K562 (cell line): ENCODE data around the gene C2orf81. TPM values are rescaled to one million over a fixed set of nuclear protein-coding genes. Genes with fewer than 3 reads are reported as not detected.
A peak's percentile ranks its signal among the peaks of the same experiment; 100 is the strongest.

Source experiments
- C11orf30 ChIP-seq: fragments of 450-650 bp; IDR thresholded peaks from 2 replicates; pipeline ENCODE4 v1.6.1; 2016; ENCODE audit warnings: low read depth, mild to moderate bottlenecking
- CEBPG ChIP-seq, 3 experiments: fragments of 200-800 bp in 1 of 3; sonication (Bioruptor generic) in 1 of 3; sonication (generic) in 1 of 3; formaldehyde crosslinking in 1 of 3; IDR thresholded peaks in 2 of 3; conservative IDR thresholded peaks in 1 of 3; 2 replicates each; pipeline versions ENCODE4 v1.6.1 to v1.8.0; 2016 to 2022; ENCODE audit warnings: missing compliant biosample characterization in 2 of 3, missing genetic modification characterization in 2 of 3, mild to moderate bottlenecking in 1 of 3, missing genetic modification reagents in 1 of 3
- CREM ChIP-seq: IDR thresholded peaks from 2 replicates; pipeline ENCODE4 v1.6.1; 2014; ENCODE audit warnings: antibody characterized with exemption, low read depth
- ESRRA ChIP-seq: fragments of 450-650 bp; IDR thresholded peaks from 2 replicates; pipeline ENCODE4 v1.6.1; 2014; ENCODE audit warnings: low read depth, mild to moderate bottlenecking, moderate library complexity, borderline replicate concordance
- ETV6 ChIP-seq, 3 experiments: fragments of 150-350 bp in 1 of 3; sonication (generic) in 1 of 3; formaldehyde crosslinking in 1 of 3; IDR thresholded peaks; 2 replicates each; pipeline versions ENCODE4 v1.6.1 to v1.8.0; 2014 to 2022; ENCODE audit warnings: borderline replicate concordance in 2 of 3, low read depth in 2 of 3, antibody characterized with exemption in 1 of 3, low read length in 1 of 3, mild to moderate bottlenecking in 1 of 3, missing genetic modification reagents in 1 of 3
- HNRNPLL ChIP-seq: fragments of 200-400 bp; formaldehyde crosslinking; IDR thresholded peaks from 2 replicates; pipeline ENCODE4 v1.6.1; 2017; ENCODE audit warnings: low read length, low read depth, mild to moderate bottlenecking; ENCODE audit not compliant: poor library complexity, severe bottlenecking
- MBD2 ChIP-seq: sonication (generic); IDR thresholded peaks from 2 replicates; pipeline ENCODE4 v1.6.1; 2016; ENCODE audit warnings: low read depth, borderline replicate concordance
- MXI1 ChIP-seq: IDR thresholded peaks from 2 replicates; pipeline ENCODE4 v1.6.1; 2011; ENCODE audit warnings: low read depth, mild to moderate bottlenecking, improper control_type of control experiment, low read length
- SP2 ChIP-seq: IDR thresholded peaks from 2 replicates; pipeline ENCODE4 v1.6.1; 2011; ENCODE audit warnings: mild to moderate bottlenecking, low read depth, low read length, moderate library complexity; ENCODE audit not compliant: poor library complexity, severe bottlenecking; ENCODE audit errors: extremely low read depth
- TCF7L2 ChIP-seq: fragments of 150-350 bp; IDR thresholded peaks from 2 replicates; pipeline ENCODE4 v1.6.1; 2016; ENCODE audit warnings: low read depth, mild to moderate bottlenecking, low read length, moderate library complexity
- XRCC5 ChIP-seq: fragments of 200-400 bp; formaldehyde crosslinking; IDR thresholded peaks from 2 replicates; pipeline ENCODE4 v1.6.1; 2017; ENCODE audit warnings: low read depth, mild to moderate bottlenecking, low read length
- ZBTB1 ChIP-seq: sonication (generic); formaldehyde crosslinking; IDR thresholded peaks from 2 replicates; pipeline ENCODE4 v1.8.1; 2023; ENCODE audit warnings: missing genetic modification reagents, low read depth, mild to moderate bottlenecking, borderline replicate concordance
- ZC3H8 ChIP-seq: fragments of 450-650 bp; IDR thresholded peaks from 2 replicates; pipeline ENCODE4 v1.6.1; 2017
- ZFP36 ChIP-seq: fragments of 150-350 bp; IDR thresholded peaks from 2 replicates; pipeline ENCODE4 v1.6.1; 2018; ENCODE audit warnings: low read length, low read depth; ENCODE audit not compliant: partially characterized antibody
- polyA plus RNA-seq, 8 experiments: library from polyadenylated mRNA; depleted of rRNA in 4 of 8; stranded (reverse) in 5 of 8; unstranded in 3 of 8; fragments of >200 nt; fragmentation: Nextera tagmentation in 2 of 8; fragmentation: Illumina TruSeq in 1 of 8; extraction: Ambion mirVana in 2 of 8; extraction: Trizol in 1 of 8; gene quantifications; 2 replicates each; pipeline versions ENCODE4 v1.2.1 to v1.2.3, GENCODE V29; 2011 to 2014; ENCODE audit warnings: inconsistent platforms in 1 of 8, missing spikeins in 1 of 8
- total RNA-seq, 7 experiments: library from RNA; depleted of rRNA in 6 of 7; stranded (reverse); fragments of >200 nt in 6 of 7; fragmentation: Illumina TruSeq in 2 of 7; extraction: Trizol in 2 of 7; gene quantifications; 2 replicates each; pipeline versions ENCODE4 v1.2.1 to v1.2.3, GENCODE V29; 2011 to 2021; ENCODE audit warnings: low replicate concordance in 1 of 7
- TF ChIP-seq, protein P1 (sequence below): sonication (generic); formaldehyde crosslinking; IDR thresholded peaks from 2 replicates; pipeline ENCODE4 v1.8.1; 2023; ENCODE audit warnings: mild to moderate bottlenecking, missing genetic modification reagents
- TF ChIP-seq, protein P2 (sequence below): sonication (generic); formaldehyde crosslinking; IDR thresholded peaks from 2 replicates; pipeline ENCODE4 v1.8.1; 2023; ENCODE audit warnings: mild to moderate bottlenecking, missing genetic modification reagents
- TF ChIP-seq, protein P3 (sequence below): sonication (generic); formaldehyde crosslinking; IDR thresholded peaks from 2 replicates; pipeline ENCODE4 v1.4.0; 2020; ENCODE audit warnings: mild to moderate bottlenecking, missing genetic modification reagents

The C2orf81 gene
- total and polyA plus RNA-seq, 9 of the 15 experiments (the other 6 are each of a cell fraction or from before 2014, with no cell fraction given): 0.06 TPM; not detected in 8

DNA sequence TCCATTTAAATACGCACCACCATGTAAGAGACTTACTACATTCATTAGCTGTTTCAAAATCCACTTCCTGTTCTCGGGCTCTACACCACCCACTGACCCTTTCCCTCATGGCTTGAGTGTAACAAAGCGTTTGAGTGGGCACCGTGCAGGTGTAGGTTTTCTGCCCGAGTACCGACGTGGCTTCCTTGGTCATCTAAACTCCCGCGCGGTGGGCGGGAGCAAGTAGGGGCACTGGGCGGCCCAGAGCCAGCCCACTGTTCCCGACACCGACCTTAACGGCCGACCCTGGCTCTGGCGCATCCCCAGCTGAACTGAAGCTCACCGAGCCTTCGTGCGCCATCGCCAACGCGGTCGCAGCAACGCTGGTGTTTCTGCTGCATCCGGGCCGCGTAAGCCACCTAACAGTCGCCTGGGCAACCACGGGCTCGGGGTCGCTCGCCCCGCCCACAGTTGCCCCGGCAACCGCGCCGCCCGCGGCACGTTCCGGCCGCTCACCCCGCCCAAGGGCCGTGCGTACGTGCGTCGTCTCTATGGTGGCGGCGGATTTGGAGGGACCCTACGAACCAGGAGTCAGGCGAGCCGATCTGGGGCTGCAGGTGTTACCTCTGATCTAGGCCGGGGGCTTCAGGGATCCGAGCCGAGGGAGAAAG lies at the start of gene C2orf81, which contains the start of gene WDR54 (continued):
- TF ChIP-seq ETV6 (IDR thresholded peaks at IDR 0.05; ENCODE audit: borderline replicate concordance in 1 of 2, low read depth in 2 of 2, low read length in 1 of 2) (no peak), ETV6 (CRISPR knock-in tag; IDR thresholded peaks at IDR 0.05; ENCODE audit: borderline replicate concordance) (no peak), XRCC5 (0 out of 2 replicates have a peak, but pooled peaks have one; percentile 11), C11orf30 (no peak), ZBTB1 (no peak; the same call in 1 of the 2 replicates), CEBPG (CRISPR knock-in tag; IDR thresholded peaks at IDR 0.05) (no peak), CEBPG (tag; conservative IDR thresholded peaks at IDR 0.05 in 1 of 2, IDR thresholded peaks at IDR 0.05 in 1 of 2) (no peak), MBD2 (peak; percentile 58; the same call in 1 of the 2 replicates), SP2 (peak; percentile 4), MXI1 (peak; percentile 98), ESRRA (no peak), TCF7L2 (no peak), HNRNPLL (peak; percentile 95), ZC3H8 (no peak), CREM (peak; percentile 62; the same call in 1 of the 2 replicates), ZFP36 (no peak)
- TF ChIP-seq, protein P1, sequence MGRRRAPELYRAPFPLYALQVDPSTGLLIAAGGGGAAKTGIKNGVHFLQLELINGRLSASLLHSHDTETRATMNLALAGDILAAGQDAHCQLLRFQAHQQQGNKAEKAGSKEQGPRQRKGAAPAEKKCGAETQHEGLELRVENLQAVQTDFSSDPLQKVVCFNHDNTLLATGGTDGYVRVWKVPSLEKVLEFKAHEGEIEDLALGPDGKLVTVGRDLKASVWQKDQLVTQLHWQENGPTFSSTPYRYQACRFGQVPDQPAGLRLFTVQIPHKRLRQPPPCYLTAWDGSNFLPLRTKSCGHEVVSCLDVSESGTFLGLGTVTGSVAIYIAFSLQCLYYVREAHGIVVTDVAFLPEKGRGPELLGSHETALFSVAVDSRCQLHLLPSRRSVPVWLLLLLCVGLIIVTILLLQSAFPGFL: 0 out of 2 replicates have a peak, but pooled peaks have one; percentile 42
- TF ChIP-seq, protein P2, sequence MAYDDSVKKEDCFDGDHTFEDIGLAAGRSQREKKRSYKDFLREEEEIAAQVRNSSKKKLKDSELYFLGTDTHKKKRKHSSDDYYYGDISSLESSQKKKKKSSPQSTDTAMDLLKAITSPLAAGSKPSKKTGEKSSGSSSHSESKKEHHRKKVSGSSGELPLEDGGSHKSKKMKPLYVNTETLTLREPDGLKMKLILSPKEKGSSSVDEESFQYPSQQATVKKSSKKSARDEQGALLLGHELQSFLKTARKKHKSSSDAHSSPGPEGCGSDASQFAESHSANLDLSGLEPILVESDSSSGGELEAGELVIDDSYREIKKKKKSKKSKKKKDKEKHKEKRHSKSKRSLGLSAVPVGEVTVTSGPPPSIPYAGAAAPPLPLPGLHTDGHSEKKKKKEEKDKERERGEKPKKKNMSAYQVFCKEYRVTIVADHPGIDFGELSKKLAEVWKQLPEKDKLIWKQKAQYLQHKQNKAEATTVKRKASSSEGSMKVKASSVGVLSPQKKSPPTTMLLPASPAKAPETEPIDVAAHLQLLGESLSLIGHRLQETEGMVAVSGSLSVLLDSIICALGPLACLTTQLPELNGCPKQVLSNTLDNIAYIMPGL (CRISPR knock-in tag): no peak
- TF ChIP-seq, protein P3, sequence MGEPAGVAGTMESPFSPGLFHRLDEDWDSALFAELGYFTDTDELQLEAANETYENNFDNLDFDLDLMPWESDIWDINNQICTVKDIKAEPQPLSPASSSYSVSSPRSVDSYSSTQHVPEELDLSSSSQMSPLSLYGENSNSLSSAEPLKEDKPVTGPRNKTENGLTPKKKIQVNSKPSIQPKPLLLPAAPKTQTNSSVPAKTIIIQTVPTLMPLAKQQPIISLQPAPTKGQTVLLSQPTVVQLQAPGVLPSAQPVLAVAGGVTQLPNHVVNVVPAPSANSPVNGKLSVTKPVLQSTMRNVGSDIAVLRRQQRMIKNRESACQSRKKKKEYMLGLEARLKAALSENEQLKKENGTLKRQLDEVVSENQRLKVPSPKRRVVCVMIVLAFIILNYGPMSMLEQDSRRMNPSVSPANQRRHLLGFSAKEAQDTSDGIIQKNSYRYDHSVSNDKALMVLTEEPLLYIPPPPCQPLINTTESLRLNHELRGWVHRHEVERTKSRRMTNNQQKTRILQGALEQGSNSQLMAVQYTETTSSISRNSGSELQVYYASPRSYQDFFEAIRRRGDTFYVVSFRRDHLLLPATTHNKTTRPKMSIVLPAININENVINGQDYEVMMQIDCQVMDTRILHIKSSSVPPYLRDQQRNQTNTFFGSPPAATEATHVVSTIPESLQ (CRISPR knock-in tag): 0 out of 2 replicates have a peak, but pooled peaks have one; percentile 59
